Esophagus (tissue), 2 donors: ENCODE measurements around the gene ZDHHC12. TPM values are rescaled to one million over a fixed set of nuclear protein-coding genes. Genes with fewer than 3 reads are reported as not detected.

Source experiments
- H3K27ac ChIP-seq, 2 donors: one replicate each; pipeline ENCODE4 v1.5.1; 2013; ENCODE audit warnings: low read depth in 2 of 2, mild to moderate bottlenecking in 2 of 2, inconsistent platforms in 1 of 2, low read length in 1 of 2, moderate library complexity in 1 of 2
- H3K27me3 ChIP-seq, 2 donors: one replicate each; pipeline ENCODE4 v1.6.1; 2013; ENCODE audit warnings: low read length in 2 of 2, control low read depth in 1 of 2, mild to moderate bottlenecking in 1 of 2; ENCODE audit not compliant: insufficient read depth in 2 of 2, control insufficient read depth in 1 of 2
- H3K36me3 ChIP-seq, 2 donors: one replicate each; pipeline ENCODE4 v1.6.1; 2013; ENCODE audit warnings: low read length in 1 of 2; ENCODE audit not compliant: control insufficient read depth in 2 of 2, insufficient read depth in 2 of 2
- H3K4me1 ChIP-seq, 2 donors: one replicate each; pipeline ENCODE4 v1.6.1; 2013; ENCODE audit warnings: low read length in 1 of 2; ENCODE audit not compliant: control insufficient read depth in 2 of 2, insufficient read depth in 2 of 2
- H3K4me3 ChIP-seq, 2 donors: one replicate each; pipeline ENCODE4 v1.5.1; 2013; ENCODE audit warnings: low read length in 2 of 2, mild to moderate bottlenecking in 2 of 2, low read depth in 1 of 2, moderate library complexity in 1 of 2
- H3K9me3 ChIP-seq, 2 donors: one replicate each; pipeline ENCODE4 v1.6.1; 2013; ENCODE audit warnings: mild to moderate bottlenecking in 2 of 2, low read depth in 1 of 2, low read length in 1 of 2, moderate library complexity in 1 of 2; ENCODE audit not compliant: control insufficient read depth in 2 of 2, insufficient read depth in 1 of 2
- whole genome bisulfite sequencing, 2 donors: extraction: QIAGEN DNeasy Blood & Tissue Kit; methylation state at CpG; one replicate each; pipeline ENCODE4 v1.1.7; 2013; 5-methylcytosine and 5-hydroxymethylcytosine counted together
- polyA plus RNA-seq, 2 donors: library from polyadenylated mRNA; stranded (reverse); fragments of 200-250 nt; gene quantifications; one replicate each; pipeline ENCODE4 v1.2.3, GENCODE V29; 2013
- donor health status: healthy with polysubstance abuse.
- donor health status: Bipolar disorder and iron deficiency.

The ZDHHC12 gene
- polyA plus RNA-seq, 2 donors: 73.2 to 76.0 TPM

DNA sequence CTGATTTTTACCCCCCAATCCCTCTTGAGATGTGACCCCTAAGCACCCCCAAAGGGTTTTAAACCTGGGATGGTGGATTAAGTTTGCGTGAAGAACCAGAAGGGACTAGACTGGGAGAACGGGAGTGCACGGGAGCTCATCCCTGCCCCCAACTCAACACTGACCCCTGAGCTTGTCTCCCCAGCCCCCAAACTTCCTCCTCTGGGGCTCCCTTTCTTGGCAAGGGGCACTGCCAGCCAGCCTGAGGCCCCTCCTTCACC lies 39.9 kb downstream of the ZDHHC12 start:
- Histone ChIP-seq H3K4me1 (peaks cover 2 to 13% of the 10 kb centered on the region in 2 donors), H3K27me3 (no peaks in the 10 kb centered on the region), H3K36me3 (no peaks in the 10 kb centered on the region), H3K9me3 (no peaks in the 10 kb centered on the region), H3K4me3 (peak overlapping the region; percentile 64 to 70), H3K27ac (peak overlapping the region; percentile 97)
- 0% methylated on average over 3 of the region's 3 CpGs for WGBS, 2 donors

DNA sequence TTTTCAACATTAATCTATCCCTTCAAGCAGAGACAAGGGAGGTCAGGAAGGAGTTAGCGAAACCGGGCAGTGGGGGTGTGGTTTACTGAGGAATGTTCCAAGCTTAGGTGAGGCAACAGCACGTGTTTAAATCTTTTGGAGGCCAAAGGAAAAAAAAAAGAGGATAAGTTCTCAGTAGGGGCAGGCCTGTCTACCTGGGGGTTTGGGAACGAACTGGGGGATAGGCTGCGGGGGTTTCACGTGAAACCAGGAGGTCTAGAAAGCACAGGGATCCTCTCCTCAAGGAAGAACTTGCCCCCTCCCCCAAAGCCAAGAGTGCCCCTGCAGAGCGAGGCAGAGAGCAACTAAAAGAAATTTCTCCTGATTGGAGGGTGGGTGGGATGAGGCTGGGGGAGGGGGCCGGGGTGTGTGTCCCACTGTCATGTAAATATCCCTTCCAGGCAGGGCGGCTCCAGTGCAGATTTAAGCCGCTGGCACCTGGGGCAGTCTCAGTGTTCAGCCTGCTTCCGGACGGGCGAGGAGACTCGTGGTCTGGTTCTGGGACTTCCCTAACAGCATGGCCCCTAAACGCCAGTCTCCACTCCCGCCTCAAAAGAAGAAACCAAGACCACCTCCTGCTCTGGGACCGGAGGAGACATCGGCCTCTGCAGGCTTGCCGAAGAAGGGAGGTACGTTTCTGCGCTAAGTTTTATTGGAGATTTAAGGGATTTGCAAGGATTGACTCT lies 40.4 kb downstream of the ZDHHC12 start:
- H3K27ac ChIP-seq: peak overlapping the region; percentile 97
- no peaks in the 10 kb centered on the region for H3K27me3 ChIP-seq
- WGBS, 2 donors: 4 to 5% methylated on average over 21 of the region's 21 CpGs
- peak overlapping the region; percentile 64 to 70 for H3K4me3 ChIP-seq
- peaks cover 2 to 13% of the 10 kb centered on the region in 2 donors for H3K4me1 ChIP-seq
- no peaks in the 10 kb centered on the region for H3K36me3 ChIP-seq
- no peaks in the 10 kb centered on the region for H3K9me3 ChIP-seq

DNA sequence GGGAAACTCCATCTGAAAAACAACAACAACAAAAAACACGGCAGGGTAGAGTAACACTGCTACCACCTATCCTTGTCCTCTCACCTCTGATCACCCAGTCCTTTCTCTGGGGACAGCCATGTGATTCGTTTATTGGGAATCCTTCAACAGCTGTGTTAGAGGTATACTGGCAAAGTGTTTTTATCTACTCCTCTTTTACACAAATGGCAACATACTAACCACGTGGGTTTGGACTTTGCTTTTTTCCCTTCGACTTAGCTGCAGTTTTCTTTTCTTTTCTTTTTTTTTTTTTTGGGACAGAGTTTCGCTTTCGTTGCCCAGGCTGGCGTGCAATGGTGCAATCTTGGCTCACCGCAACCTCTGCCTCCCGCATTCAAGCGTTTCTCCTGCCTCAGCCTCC lies 46.1 kb downstream of the ZDHHC12 start:
- H3K4me1 ChIP-seq: no peaks in the 10 kb centered on the region
- H3K9me3 ChIP-seq: no peaks in the 10 kb centered on the region
- H3K4me3 ChIP-seq: no peak overlapping the region
- H3K36me3 ChIP-seq: no peaks in the 10 kb centered on the region
- H3K27me3 ChIP-seq: no peaks in the 10 kb centered on the region
- no peak overlapping the region for H3K27ac ChIP-seq
- 86 to 88% methylated on average over 10 of the region's 10 CpGs for WGBS, 2 donors

DNA sequence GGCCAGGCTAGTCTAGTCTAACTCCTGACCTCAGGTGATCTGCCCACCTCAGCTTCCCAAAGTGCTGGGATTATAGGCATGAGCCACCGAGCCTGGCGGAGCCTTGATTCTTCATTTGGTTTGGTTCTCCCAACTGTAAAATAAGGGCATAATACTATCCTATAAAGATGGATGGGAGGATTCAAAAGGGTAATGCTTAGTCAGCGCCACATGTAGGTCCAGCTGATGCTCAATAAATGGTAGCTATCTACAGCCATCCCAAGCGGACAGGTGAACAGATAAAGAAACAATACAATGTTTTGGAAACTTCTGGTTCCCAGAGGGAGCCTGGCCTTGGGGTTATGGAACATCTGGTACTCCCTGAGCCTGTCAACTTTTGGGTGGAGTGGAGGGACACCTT lies 48.5 kb downstream of the ZDHHC12 start:
- Histone ChIP-seq H3K36me3 (no peaks in the 10 kb centered on the region), H3K27me3 (no peaks in the 10 kb centered on the region), H3K4me1 (no peaks in the 10 kb centered on the region), H3K9me3 (no peaks in the 10 kb centered on the region), H3K27ac (no peak overlapping the region), H3K4me3 (no peak overlapping the region)
- WGBS, 2 donors: 96 to 97% methylated on average over 4 of the region's 4 CpGs

Other genes starting within 250 kb of the ZDHHC12 start
- gene GLE1, start 219.4 kb downstream of the ZDHHC12 start, polyA plus RNA-seq: 10 to 100 TPM in 1 of 2 donors, 1 to 10 TPM in 1; 9.5 to 12.8 TPM
- gene SPTAN1, start 171.5 kb downstream of the ZDHHC12 start, polyA plus RNA-seq: 100 to 1,000 TPM; 101 to 109 TPM
- gene DYNC2I2, start 67.3 kb downstream of the ZDHHC12 start, polyA plus RNA-seq: 10 to 100 TPM; 45.7 to 48.0 TPM
- 100 to 1,000 TPM in 1 of 2 donors, 10 to 100 TPM in 1; 66.3 to 126 TPM for gene SET, start 34.9 kb downstream of the ZDHHC12 start, polyA plus RNA-seq
- gene PKN3, start 21.6 kb downstream of the ZDHHC12 start, polyA plus RNA-seq: 1 to 10 TPM; 3.5 to 4.3 TPM
- gene ZER1, start 47.8 kb upstream of the ZDHHC12 start, polyA plus RNA-seq: 10 to 100 TPM; 15.1 to 16.8 TPM
- 10 to 100 TPM in 1 of 2 donors, 1 to 10 TPM in 1; 9.7 to 10.8 TPM for gene TBC1D13, start 63.1 kb upstream of the ZDHHC12 start, polyA plus RNA-seq
- gene ENDOG, start 94.4 kb upstream of the ZDHHC12 start, polyA plus RNA-seq: 10 to 100 TPM; 21.0 to 26.2 TPM
- gene SPOUT1, start 105.7 kb upstream of the ZDHHC12 start, polyA plus RNA-seq: 10 to 100 TPM; 23.6 to 26.6 TPM
- 1 to 10 TPM; 4.0 to 6.7 TPM for gene KYAT1, start 157.8 kb upstream of the ZDHHC12 start, polyA plus RNA-seq
- gene LRRC8A, start 158.0 kb upstream of the ZDHHC12 start, polyA plus RNA-seq: 10 to 100 TPM; 38.5 to 55.6 TPM
- 10 to 100 TPM; 19.8 to 39.5 TPM for gene PHYHD1, start 196.9 kb upstream of the ZDHHC12 start, polyA plus RNA-seq
- gene DOLK, start 223.5 kb upstream of the ZDHHC12 start, polyA plus RNA-seq: 10 to 100 TPM in 1 of 2 donors, 1 to 10 TPM in 1; 5.3 to 11.6 TPM
- 10 to 100 TPM; 19.7 to 21.8 TPM for gene NUP188, start 223.6 kb upstream of the ZDHHC12 start, polyA plus RNA-seq